Left lung (tissue), 10 donors: ENCODE measurements around the gene SLC7A1. TPM values are rescaled to one million over a fixed set of nuclear protein-coding genes. Genes with fewer than 3 reads are reported as not detected.

Experiments used
- ATAC-seq: fragments of 200-7000 bp; cut with Tn5 transposase; one replicate; pipeline ENCODE4 v1.9.1; 2020; ENCODE audit warnings: moderate library complexity
- DNase-seq, 4 donors: peaks; one replicate each; pipeline ENCODE4 v3.0.0-alpha.2; 2013 to 2020
- H3K27ac ChIP-seq, 2 donors: fragments of 200-600 bp; sonication (generic) in 1 of 2; one replicate each; pipeline versions ENCODE4 v1.5.0 to v1.8.0; 2020 to 2021
- H3K27me3 ChIP-seq, 2 donors: fragments of 200-600 bp; sonication (generic) in 1 of 2; one replicate each; pipeline versions ENCODE4 v1.5.0 to v1.8.0; 2020 to 2021
- H3K36me3 ChIP-seq, 2 donors: fragments of 200-600 bp; sonication (generic) in 1 of 2; one replicate each; pipeline versions ENCODE4 v1.5.0 to v1.8.0; 2020 to 2021
- H3K4me1 ChIP-seq, 2 donors: fragments of 200-600 bp; one replicate each; pipeline ENCODE4 v1.8.0; 2021
- H3K4me3 ChIP-seq, 2 donors: fragments of 200-600 bp; sonication (generic) in 1 of 2; one replicate each; pipeline versions ENCODE4 v1.5.0 to v1.8.0; 2020 to 2021; ENCODE audit warnings: mild to moderate bottlenecking in 1 of 2
- H3K9me3 ChIP-seq, 2 donors: fragments of 200-600 bp; sonication (generic) in 1 of 2; one replicate each; pipeline versions ENCODE4 v1.5.0 to v1.8.0; 2020 to 2021
- CTCF ChIP-seq, 2 donors: fragments of 200-600 bp; sonication (generic) in 1 of 2; IDR thresholded peaks; one replicate each; pipeline versions ENCODE4 v1.5.0 to v1.8.0; 2021; ENCODE audit warnings: antibody characterized with exemption in 2 of 2
- intact Hi-C, 2 donors: fragments of 100-400 bp; cut with DNase I; formaldehyde crosslinking; loops; one replicate each; pipeline versions ENCODE4 v1.11.2 to v1.14.2; 2022
- polyA plus RNA-seq, 6 donors: library from polyadenylated mRNA; unstranded; fragments of 120-200 nt; gene quantifications; one replicate each; pipeline ENCODE4 v1.2.1, GENCODE V29; 2013; ENCODE audit not compliant: insufficient read length in 6 of 6
- total RNA-seq, 2 donors: library from RNA; stranded (reverse); fragmentation: NEBNext Ultra II Directional; extraction: Animal tissue kit (Norgen Biotek cat#: 25700); gene quantifications; one replicate each; pipeline ENCODE4 v1.2.1, GENCODE V29; 2021
- donor health status: DM: no; HTN: yes; CAD: no.
- donor health status: DM: no; HTN: no; CAD: no.

The SLC7A1 gene
- total and polyA plus RNA-seq, 8 donors, result 10.0 to 54.2 (median 11.3) TPM

GRCh38 chr13:29542381-29542780 lies 53.1 kb downstream of the SLC7A1 start:
- no peaks in the 10 kb centered on the region for H3K4me1 ChIP-seq
- intact Hi-C loops, result no loop called here
- ATAC-seq, result no peak
- H3K27me3 ChIP-seq, result no peaks in the 10 kb centered on the region
- H3K4me3 ChIP-seq, result no peak overlapping the region
- peaks cover 0 to 17% of the 10 kb centered on the region in 2 donors for H3K36me3 ChIP-seq
- H3K9me3 ChIP-seq, result no peaks in the 10 kb centered on the region
- no peak overlapping the region for H3K27ac ChIP-seq
- no peak for TF ChIP-seq CTCF (IDR thresholded peaks at IDR 0.05)
- DNase-seq, result no peak

GRCh38 chr13:29541400-29541799 lies 54.1 kb downstream of the SLC7A1 start:
- DNase-seq (no peak), ATAC-seq (no peak)
- no peaks in the 10 kb centered on the region for H3K9me3 ChIP-seq
- no peak overlapping the region for H3K27ac ChIP-seq
- H3K4me1 ChIP-seq, result no peaks in the 10 kb centered on the region
- peaks cover 0 to 17% of the 10 kb centered on the region in 2 donors for H3K36me3 ChIP-seq
- no peaks in the 10 kb centered on the region for H3K27me3 ChIP-seq
- intact Hi-C loops, result no loop called here
- H3K4me3 ChIP-seq, result no peak overlapping the region
- no peak for TF ChIP-seq CTCF (IDR thresholded peaks at IDR 0.05)

DNA sequence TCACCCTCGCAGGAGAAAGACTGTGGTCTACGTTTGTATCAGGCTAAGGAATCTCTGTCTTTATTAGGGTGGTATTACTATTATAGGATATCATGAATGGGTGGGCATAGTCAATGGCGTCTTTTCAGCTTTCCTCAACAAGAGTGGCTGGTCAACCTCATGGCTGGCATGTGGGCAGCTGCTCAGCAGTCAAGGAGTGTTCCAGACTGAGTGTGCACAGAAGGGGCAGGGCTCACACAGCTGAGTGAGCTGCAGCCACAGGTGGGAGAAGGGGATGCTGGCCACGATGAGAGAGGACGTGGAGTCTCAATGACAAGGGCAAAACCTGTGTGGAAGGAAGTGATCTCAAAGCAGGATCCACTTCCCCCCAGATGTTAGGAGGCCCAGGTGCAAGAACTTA lies 54.7 kb downstream of the SLC7A1 start:
- Histone ChIP-seq H3K4me3 (no peak overlapping the region), H3K27ac (no peak overlapping the region), H3K9me3 (no peaks in the 10 kb centered on the region), H3K4me1 (no peaks in the 10 kb centered on the region), H3K36me3 (peaks cover 0 to 19% of the 10 kb centered on the region in 2 donors), H3K27me3 (no peaks in the 10 kb centered on the region)
- intact Hi-C loops, result no loop called here
- no peak for TF ChIP-seq CTCF (IDR thresholded peaks at IDR 0.05)
- ATAC-seq (no peak), DNase-seq (no peak)

GRCh38 chr13:29540334-29540733 lies 55.2 kb downstream of the SLC7A1 start:
- no peaks in the 10 kb centered on the region for H3K27me3 ChIP-seq
- no peak for DNase-seq
- peaks cover 0 to 18% of the 10 kb centered on the region in 2 donors for H3K36me3 ChIP-seq
- intact Hi-C loops, result no loop called here
- H3K4me3 ChIP-seq, result no peak overlapping the region
- H3K4me1 ChIP-seq, result no peaks in the 10 kb centered on the region
- H3K27ac ChIP-seq, result no peak overlapping the region
- TF ChIP-seq CTCF (IDR thresholded peaks at IDR 0.05), result no peak
- H3K9me3 ChIP-seq, result no peaks in the 10 kb centered on the region
- no peak for ATAC-seq

DNA sequence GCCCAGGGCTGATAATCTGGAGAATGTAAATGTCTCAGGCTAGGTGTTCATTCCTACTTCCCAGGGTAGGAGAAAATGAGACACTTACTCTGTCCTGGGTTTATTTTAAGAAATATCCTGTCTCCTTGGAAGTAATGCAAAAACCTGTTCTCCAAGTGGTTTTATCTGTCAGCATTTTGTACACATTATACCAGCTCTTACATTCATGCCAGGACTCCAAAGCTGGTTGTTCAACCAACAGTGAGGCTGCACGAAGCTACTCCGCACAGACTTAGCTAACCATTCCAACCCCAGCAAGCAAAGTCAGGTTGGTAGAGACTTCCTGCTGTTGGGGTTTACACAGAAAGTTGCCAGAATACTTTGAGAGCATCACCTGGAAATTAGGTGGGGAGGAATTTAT lies 55.6 kb downstream of the SLC7A1 start:
- H3K4me1 ChIP-seq, result no peaks in the 10 kb centered on the region
- intact Hi-C loops, result no loop called here
- no peak for ATAC-seq
- DNase-seq, result peak in 1 of 4 donors; percentile 28
- TF ChIP-seq CTCF (IDR thresholded peaks at IDR 0.05), result no peak
- H3K27me3 ChIP-seq, result no peaks in the 10 kb centered on the region
- peaks cover 0 to 18% of the 10 kb centered on the region in 2 donors for H3K36me3 ChIP-seq
- H3K27ac ChIP-seq, result no peak overlapping the region
- no peaks in the 10 kb centered on the region for H3K9me3 ChIP-seq
- H3K4me3 ChIP-seq, result no peak overlapping the region
